GM23248 (cell line): ENCODE data around the gene PLAAT3.

Source experiments
- EZH2 ChIP-seq: fragments of 200-600 bp; sonication (generic); IDR thresholded peaks from 2 replicates; pipeline ENCODE4 v1.6.1; 2018; ENCODE audit warnings: antibody characterized with exemption, mild to moderate bottlenecking; ENCODE audit not compliant: insufficient read depth, poor library complexity, severe bottlenecking
- EZH2phosphoT487 ChIP-seq: fragments of 200-600 bp; sonication (generic); IDR thresholded peaks from 2 replicates; pipeline ENCODE4 v1.6.1; 2018; ENCODE audit warnings: antibody characterized with exemption, moderate library complexity, mild to moderate bottlenecking, low read depth; ENCODE audit not compliant: insufficient read depth

DNA sequence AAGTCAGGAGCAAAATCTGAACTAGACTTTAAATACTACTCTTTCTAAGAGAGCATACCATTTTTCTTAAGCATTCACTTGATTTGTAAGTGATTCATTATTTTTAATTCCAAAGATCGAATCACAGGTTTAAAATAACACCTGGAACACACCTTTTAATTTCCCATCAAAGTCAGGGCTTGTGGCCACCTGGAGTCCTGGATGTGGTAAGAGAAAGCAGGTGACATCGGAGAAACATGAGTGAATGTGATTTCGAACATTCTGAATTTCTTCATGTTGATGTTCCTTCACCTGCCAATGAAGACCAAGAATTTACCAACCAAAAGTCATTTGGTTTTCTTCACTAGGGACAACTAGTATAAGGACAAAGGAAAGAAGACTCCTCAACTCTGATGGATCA lies 29.0 kb upstream of the PLAAT3 start:
- TF ChIP-seq EZH2 (no peak), EZH2phosphoT487 (no peak)
